GM12878 (cell line): ENCODE measurements around the gene SLC35F6. TPM values are rescaled to one million over a fixed set of nuclear protein-coding genes. Genes with fewer than 3 reads are reported as not detected.

Experiments
- ATAC-seq: fragments of 200-7000 bp; cut with Tn5 transposase; 3 replicates; pipeline ENCODE4 v1.9.1; 2020; ENCODE audit warnings: mild to moderate bottlenecking, moderate library complexity
- BruUV-seq: library from RNA; stranded (reverse); fragments of 400-500 nt; replicated peaks from 2 replicates; lab custom pipeline; 2021; lab: Mats Ljungman, UMichigan
- CTCF ChIA-PET: fragments of 300-600 bp; sonication (Branson Sonifier 250); formaldehyde crosslinking; extraction: SDS; loops from one replicate; lab custom pipeline; 2021; ENCODE audit warnings: inconsistent platforms; lab: Yijun Ruan, JAX
- POLR2A ChIA-PET: fragments of 350-600 bp; formaldehyde crosslinking; extraction: SDS; loops from one replicate; lab custom pipeline; 2021; ENCODE audit warnings: inconsistent platforms; lab: Charles Lee
- RAD21 ChIA-PET: fragments of 300-600 bp; sonication (Branson Sonifier 250); formaldehyde crosslinking; loops from one replicate; lab custom pipeline; 2023; ENCODE audit warnings: antibody characterized with exemption; ENCODE audit not compliant: unreplicated experiment; lab: Charles Lee
- SMC1A ChIA-PET: fragments of 300-600 bp; sonication (Branson Sonifier 250); formaldehyde crosslinking; loops from one replicate; lab custom pipeline; 2023; ENCODE audit not compliant: unreplicated experiment, uncharacterized antibody; lab: Charles Lee
- DNase-seq: peaks from one replicate; pipeline ENCODE4 v3.0.0-alpha.2; 2011; ENCODE audit warnings: low read depth, low spot score
- FAIRE-seq: peaks from 3 replicates; lab custom pipeline; 2011; peaks lifted over from hg19 to GRCh38; lab: Jason Lieb, UNC
- H2AFZ ChIP-seq: 2 replicates; pipeline ENCODE4 v1.6.0; 2011; ENCODE audit warnings: low read depth, low read length, control low read depth; ENCODE audit not compliant: control insufficient read depth
- H3K27ac ChIP-seq: 2 replicates; pipeline ENCODE4 v1.5.1; 2011; ENCODE audit warnings: control low read depth; ENCODE audit not compliant: control insufficient read depth, insufficient read depth
- H3K27me3 ChIP-seq, 2 experiments: replicated peaks in 1 of 2; 2 replicates each; pipeline versions ENCODE4 v1.6.0 to v1.6.1; 2011; ENCODE audit warnings: low read length in 1 of 2; ENCODE audit not compliant: control insufficient read depth in 2 of 2, insufficient read depth in 2 of 2
- H3K36me3 ChIP-seq, 2 experiments: 2 replicates each; pipeline ENCODE4 v1.5.1; 2011; ENCODE audit warnings: low read length in 1 of 2; ENCODE audit not compliant: control insufficient read depth in 2 of 2, insufficient read depth in 2 of 2
- H3K4me1 ChIP-seq: 2 replicates; pipeline ENCODE4 v1.6.1; 2011; ENCODE audit warnings: mild to moderate bottlenecking, low read length, moderate library complexity, mixed read lengths; ENCODE audit not compliant: control insufficient read depth, insufficient read depth
- H3K4me2 ChIP-seq: 2 replicates; pipeline ENCODE4 v1.6.0; 2011; ENCODE audit warnings: control low read depth; ENCODE audit not compliant: control insufficient read depth, insufficient read depth
- H3K4me3 ChIP-seq: fragments of 200-600 bp; sonication (generic); 2 replicates; pipeline ENCODE4 v1.5.1; 2016
- H3K79me2 ChIP-seq: 2 replicates; pipeline ENCODE4 v1.6.0; 2011; ENCODE audit warnings: low read length; ENCODE audit not compliant: control insufficient read depth, insufficient read depth
- H3K9ac ChIP-seq: 2 replicates; pipeline ENCODE4 v1.8.0; 2011; ENCODE audit warnings: low read length, control low read depth, mixed read lengths; ENCODE audit not compliant: control insufficient read depth, insufficient read depth
- H3K9me3 ChIP-seq: replicated peaks from 3 replicates; pipeline ENCODE4 v1.5.1; 2011; ENCODE audit warnings: mild to moderate bottlenecking, low read length; ENCODE audit not compliant: control insufficient read depth, insufficient read depth
- H4K20me1 ChIP-seq: 2 replicates; pipeline ENCODE4 v1.6.0; 2011; ENCODE audit not compliant: control insufficient read depth, insufficient read depth
- BACH1 ChIP-seq: fragments of 450-650 bp; IDR thresholded peaks from 2 replicates; pipeline ENCODE4 v1.6.1; 2017; ENCODE audit warnings: mild to moderate bottlenecking, borderline replicate concordance
- BMI1 ChIP-seq: fragments of 450-650 bp; IDR thresholded peaks from 2 replicates; pipeline ENCODE4 v1.6.1; 2016; ENCODE audit warnings: mild to moderate bottlenecking, moderate library complexity, borderline replicate concordance
- CBX3 ChIP-seq: fragments of 200-600 bp; sonication (generic); IDR thresholded peaks from 2 replicates; pipeline ENCODE4 v1.6.1; 2016; ENCODE audit warnings: low read depth, borderline replicate concordance
- JUND ChIP-seq: IDR thresholded peaks from 2 replicates; pipeline ENCODE4 v1.6.1; 2012; ENCODE audit warnings: low read depth, mild to moderate bottlenecking, low read length, improper control_type of control experiment, moderate library complexity
- MTA2 ChIP-seq: fragments of 450-650 bp; IDR thresholded peaks from 2 replicates; pipeline ENCODE4 v1.6.1; 2016; ENCODE audit warnings: low read depth, mild to moderate bottlenecking, moderate library complexity
- NBN ChIP-seq: fragments of 450-650 bp; IDR thresholded peaks from 2 replicates; pipeline ENCODE4 v1.6.1; 2016
- RUNX3 ChIP-seq: IDR thresholded peaks from 2 replicates; pipeline ENCODE4 v1.6.1; 2012; ENCODE audit warnings: low read length, inconsistent platforms
- TCF7 ChIP-seq: IDR thresholded peaks from 2 replicates; pipeline ENCODE4 v1.6.1; 2014; ENCODE audit warnings: antibody characterized with exemption, borderline replicate concordance
- YBX1 ChIP-seq: fragments of 450-650 bp; IDR thresholded peaks from 2 replicates; pipeline ENCODE4 v1.6.1; 2016; ENCODE audit warnings: antibody characterized with exemption
- ZBTB11 ChIP-seq: fragments of 450-650 bp; formaldehyde crosslinking; IDR thresholded peaks from 2 replicates; pipeline ENCODE4 v1.5.0; 2022; ENCODE audit warnings: mild to moderate bottlenecking, missing genetic modification characterization
- ZNF687 ChIP-seq: fragments of 450-650 bp; IDR thresholded peaks from 2 replicates; pipeline ENCODE4 v1.6.1; 2017; ENCODE audit warnings: mild to moderate bottlenecking, moderate library complexity
- WGBS: methylation state at CpG from one replicate; pipeline ENCODE4 v1.1.6; 2016; ENCODE audit warnings: low lambda C conversion rate; ENCODE audit not compliant: insufficient replicate concordance, insufficient coverage; ENCODE audit errors: missing lambda C conversion rate; 5-methylcytosine and 5-hydroxymethylcytosine counted together
- in situ Hi-C: fragments of 300-500 bp; cut with MboI; formaldehyde crosslinking; loops from 9 replicates; pipeline ENCODE4 v1.14.3; 2018; ENCODE audit warnings: mixed read lengths
- intact Hi-C: fragments of 100-400 bp; cut with micrococcal nuclease; formaldehyde crosslinking; loops from one replicate; pipeline ENCODE4 v1.14.2; 2022; ENCODE audit not compliant: unreplicated experiment
- polyA plus RNA-seq, 11 experiments: library from polyadenylated mRNA; depleted of rRNA in 4 of 11; unstranded in 6 of 11; stranded (reverse) in 5 of 11; fragments of >200 nt; fragmentation: Nextera tagmentation in 4 of 11; fragmentation: Illumina TruSeq in 1 of 11; extraction: Ambion mirVana in 4 of 11; extraction: Trizol in 1 of 11; gene quantifications; 1 replicate in 1 of 11; 2 replicates in 10 of 11; pipeline versions ENCODE4 v1.2.1 to v1.2.3, GENCODE V29; 2011 to 2016; ENCODE audit warnings: inconsistent platforms in 2 of 11, missing spikeins in 2 of 11, low read depth in 1 of 11
- total RNA-seq, 4 experiments: library from RNA; depleted of rRNA in 3 of 4; stranded (reverse); fragments of >200 nt in 3 of 4; fragmentation: Illumina TruSeq in 1 of 4; extraction: Trizol in 1 of 4; gene quantifications; 2 replicates each; pipeline versions ENCODE4 v1.2.1 to v1.2.3, GENCODE V29; 2013 to 2021

SLC35F6 gene
- total and polyA plus RNA-seq, 10 of the 15 experiments (the other 5 are each of a cell fraction or from before 2014, with no cell fraction given), result 4.0 to 10.5 (median 8.0) TPM

GRCh38 chr2:26776195-26776800, 12.2 kb downstream of the SLC35F6 start:
- in situ Hi-C loops, result no loop called here
- DNase-seq (no peak), ATAC-seq (no peak), FAIRE-seq (no peak)
- RAD21 ChIA-PET, result no interaction called here
- POLR2A ChIA-PET, result no interaction called here
- 84% methylated on average over 5 of the region's 5 CpGs for WGBS
- Histone ChIP-seq H3K4me2 (no peak overlapping the region), H3K27me3 (no peaks in the 10 kb centered on the region), H3K27ac (no peak overlapping the region), H3K79me2 (peaks cover 4% of the 10 kb centered on the region), H3K4me1 (no peaks in the 10 kb centered on the region), H3K4me3 (no peak overlapping the region), H4K20me1 (no peaks in the 10 kb centered on the region), H3K36me3 (peaks cover 14 to 23% of the 10 kb centered on the region in 2 experiments; a peak in 3 of 4 replicates), H3K9me3 (no peaks in the 10 kb centered on the region), H3K9ac (no peak overlapping the region), H2AFZ (no peak overlapping the region)
- TF ChIP-seq BMI1 (no peak), BACH1 (no peak), CBX3 (no peak), TCF7 (no peak), YBX1 (no peak)
- SMC1A ChIA-PET, result no interaction called here
- no TSS peak for BruUV-seq
- intact Hi-C loops, result no loop called here
- CTCF ChIA-PET, result no interaction called here

- SMC1A ChIA-PET, result no interaction called here
- in situ Hi-C loops (no loop called here), intact Hi-C loops (no loop called here)
- POLR2A ChIA-PET, result interaction anchor here (1.3 kb wide), 1 partner anchor 9 kb away, joined by 5 read pairs; no protein-coding TSS in a partner anchor
- Histone ChIP-seq H3K36me3 (peaks cover 14 to 23% of the 10 kb centered on the region in 2 experiments; a peak in 3 of 4 replicates), H3K9me3 (no peaks in the 10 kb centered on the region), H3K9ac (no peak overlapping the region), H2AFZ (no peak overlapping the region), H3K27me3 (no peaks in the 10 kb centered on the region), H3K4me3 (no peak overlapping the region), H4K20me1 (no peaks in the 10 kb centered on the region), H3K4me1 (no peaks in the 10 kb centered on the region), H3K79me2 (no peaks in the 10 kb centered on the region), H3K4me2 (no peak overlapping the region), H3K27ac (no peak overlapping the region)
- RAD21 ChIA-PET, result no interaction called here
- no TSS peak for BruUV-seq
- DNase-seq (no peak), FAIRE-seq (no peak), ATAC-seq (no peak)
- 97% methylated on average over 18 of the region's 18 CpGs for WGBS
- CTCF ChIA-PET, result interaction anchor here (1.5 kb wide), 1 partner anchor 9 kb away, joined by 4 read pairs; no protein-coding TSS in a partner anchor
- TF ChIP-seq ZBTB11 (CRISPR knock-in tag) (no peak), ZNF687 (no peak), NBN (no peak), RUNX3 (no peak), MTA2 (no peak), JUND (no peak)
Observed at GRCh38 chr2:26778098-26778497, 14.0 kb downstream of the SLC35F6 start.
